Ectodermal cell (in vitro differentiated cells): ENCODE data around the gene ZNF30.
"Not testable (repeated sequence)": the region's sequence is repeated elsewhere in the genome, so short reads cannot be mapped to it uniquely, and the experiment has no call there.

ENCODE experiments used
- H3K27ac ChIP-seq: 2 replicates; pipeline ENCODE4 v1.7.0; 2013; ENCODE audit warnings: mild to moderate bottlenecking, low read depth, low read length; ENCODE audit not compliant: insufficient read depth, poor library complexity, severe bottlenecking
- H3K27me3 ChIP-seq: 2 replicates; pipeline ENCODE4 v1.7.0; 2013; ENCODE audit warnings: mild to moderate bottlenecking, low read length; ENCODE audit not compliant: insufficient read depth, control insufficient read depth, poor library complexity, severe bottlenecking
- H3K36me3 ChIP-seq: one replicate; pipeline ENCODE4 v1.7.0; 2013; ENCODE audit warnings: low read length; ENCODE audit not compliant: control insufficient read depth, insufficient read depth
- H3K4me1 ChIP-seq: one replicate; pipeline ENCODE4 v1.7.0; 2013; ENCODE audit warnings: low read length; ENCODE audit not compliant: control insufficient read depth, insufficient read depth
- H3K4me3 ChIP-seq: 2 replicates; pipeline ENCODE4 v1.7.0; 2013; ENCODE audit warnings: low read depth, low read length, control low read depth; ENCODE audit not compliant: insufficient read depth
- H3K9me3 ChIP-seq: 2 replicates; pipeline ENCODE4 v1.7.0; 2013; ENCODE audit warnings: mild to moderate bottlenecking, low read length, moderate library complexity; ENCODE audit not compliant: control insufficient read depth
- WGBS, 2 experiments: methylation state at CpG; one replicate each; pipeline ENCODE4 v1.1.7; 2013; ENCODE audit warnings: missing lambda C conversion rate in 2 of 2; 5-methylcytosine and 5-hydroxymethylcytosine counted together

ZNF30 gene

DNA sequence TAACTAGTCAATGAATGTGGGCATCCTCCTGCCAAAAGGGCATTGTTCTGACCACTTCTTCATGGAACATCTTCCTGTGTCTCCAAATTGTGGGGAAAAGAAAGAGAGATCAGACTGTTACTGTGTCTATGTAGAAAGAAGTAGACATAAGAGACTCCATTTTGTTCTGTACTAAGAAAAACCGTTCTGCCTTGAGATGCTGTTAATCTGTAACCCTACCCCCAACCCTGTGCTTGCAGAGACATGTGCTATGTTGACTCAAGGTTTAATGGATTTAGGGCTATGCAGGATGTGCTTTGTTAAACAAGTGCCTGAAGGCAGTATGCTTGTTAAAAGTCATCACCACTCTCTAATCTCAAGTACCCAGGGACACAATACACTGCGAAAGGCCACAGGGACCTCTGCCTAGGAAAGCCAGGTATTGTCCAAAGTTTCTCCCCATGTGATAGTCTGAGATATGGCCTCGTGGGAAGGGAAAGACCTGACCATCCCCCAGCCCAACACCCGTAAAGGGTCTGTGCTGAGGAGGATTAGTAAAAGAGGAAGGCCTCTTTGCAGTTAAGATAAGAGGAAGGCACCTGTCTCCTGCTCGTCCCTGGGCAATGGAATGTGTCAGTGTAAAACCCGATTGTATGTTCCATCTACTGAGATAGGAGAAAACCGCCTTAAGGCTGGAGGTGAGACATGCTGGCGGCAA, 6.5 kb upstream of the ZNF30 start:
- not testable (repeated sequence) for H3K27me3 ChIP-seq, H3K27ac ChIP-seq, H3K36me3 ChIP-seq, H3K9me3 ChIP-seq, H3K4me1 ChIP-seq, H3K4me3 ChIP-seq
- WGBS, 2 experiments: 73 to 78% methylated on average over 7 to 8 of the region's 8 CpGs

DNA sequence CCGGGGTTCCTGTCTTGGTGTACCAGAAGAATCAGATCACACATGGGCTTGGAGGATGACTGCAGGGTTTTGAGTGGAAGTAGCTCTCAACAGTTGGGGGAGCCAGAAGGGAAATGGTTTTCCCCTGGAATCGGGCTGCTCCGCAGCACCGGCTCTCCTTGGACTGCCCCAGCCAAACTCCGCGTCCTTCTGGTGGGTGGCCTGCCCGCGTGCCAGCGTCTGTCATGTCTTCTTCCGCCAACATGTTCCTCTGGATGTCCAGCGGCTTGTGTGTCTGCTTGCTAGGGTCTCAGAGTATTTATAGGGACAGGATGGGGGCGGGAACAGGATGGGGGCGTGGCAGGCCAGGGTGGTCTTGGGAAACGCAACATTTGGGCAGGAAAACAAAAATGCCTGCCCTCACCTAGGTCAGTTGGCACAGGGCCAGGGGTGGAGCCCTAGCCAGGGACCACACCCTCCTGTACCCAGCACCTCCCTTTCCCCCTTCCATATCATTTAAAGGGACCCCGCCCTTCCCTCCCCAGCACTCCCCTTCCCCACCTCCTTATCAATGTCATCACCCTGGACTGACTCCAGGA, 1.3 kb upstream of the ZNF30 start:
- H3K36me3 ChIP-seq: no peaks in the 10 kb centered on the region
- H3K4me1 ChIP-seq: no peaks in the 10 kb centered on the region
- WGBS, 2 experiments: 93% methylated on average over 15 of the region's 15 CpGs
- no peak overlapping the region for H3K27ac ChIP-seq
- no peaks in the 10 kb centered on the region for H3K27me3 ChIP-seq
- no peaks in the 10 kb centered on the region for H3K9me3 ChIP-seq
- no peak overlapping the region for H3K4me3 ChIP-seq

DNA sequence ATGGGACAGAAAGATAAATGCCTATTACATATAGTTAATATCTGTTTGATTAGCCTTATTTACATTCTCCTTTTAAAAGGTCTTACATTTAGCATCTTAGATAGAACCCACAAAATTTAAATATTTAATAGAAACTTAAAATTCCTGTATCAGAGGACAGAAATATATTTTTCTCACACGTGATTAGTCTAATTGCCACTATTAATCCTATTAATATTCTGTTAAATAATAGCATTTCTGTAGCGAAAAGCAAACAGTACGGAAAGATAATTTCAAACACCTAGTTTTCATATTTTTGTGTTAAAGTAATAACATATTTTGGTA, 380 bp upstream of the ZNF30 start:
- H3K4me3 ChIP-seq: no peak overlapping the region

DNA sequence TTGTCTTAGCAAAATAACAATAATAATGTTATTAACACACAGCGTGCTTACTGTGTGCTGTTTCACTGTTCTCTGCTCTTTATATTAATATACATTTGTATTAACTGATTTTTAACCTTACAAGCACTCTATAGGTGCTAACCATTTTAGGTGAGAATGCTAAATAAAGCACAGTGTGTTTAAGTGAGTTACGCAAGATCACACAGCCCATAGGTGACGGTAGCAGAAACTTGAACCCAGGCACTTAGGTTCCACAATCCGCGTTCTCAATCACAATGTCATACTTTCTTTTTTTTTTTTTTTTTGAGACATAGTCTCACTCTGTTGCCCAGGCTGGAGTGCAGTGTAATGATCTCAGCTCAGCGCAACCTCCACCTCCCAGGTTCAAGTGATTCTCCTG, 5.8 kb downstream of the ZNF30 start:
- no peaks in the 10 kb centered on the region for H3K4me1 ChIP-seq
- H3K9me3 ChIP-seq: no peaks in the 10 kb centered on the region
- WGBS, 2 experiments: 91 to 95% methylated on average over 5 of the region's 6 CpGs
- no peak overlapping the region for H3K4me3 ChIP-seq
- no peak overlapping the region for H3K27ac ChIP-seq
- H3K36me3 ChIP-seq: peaks cover 32% of the 10 kb centered on the region
- H3K27me3 ChIP-seq: no peaks in the 10 kb centered on the region

More for the DNA sequence above, 380 bp upstream of the ZNF30 start:
- Histone ChIP-seq H3K27me3 (no peaks in the 10 kb centered on the region), H3K27ac (no peak overlapping the region), H3K36me3 (no peaks in the 10 kb centered on the region), H3K9me3 (no peaks in the 10 kb centered on the region), H3K4me1 (no peaks in the 10 kb centered on the region)
- WGBS, 2 experiments: 100% methylated on average over 2 of the region's 3 CpGs; no CpG with 5 or more reads in 1 of the 2 experiments

DNA sequence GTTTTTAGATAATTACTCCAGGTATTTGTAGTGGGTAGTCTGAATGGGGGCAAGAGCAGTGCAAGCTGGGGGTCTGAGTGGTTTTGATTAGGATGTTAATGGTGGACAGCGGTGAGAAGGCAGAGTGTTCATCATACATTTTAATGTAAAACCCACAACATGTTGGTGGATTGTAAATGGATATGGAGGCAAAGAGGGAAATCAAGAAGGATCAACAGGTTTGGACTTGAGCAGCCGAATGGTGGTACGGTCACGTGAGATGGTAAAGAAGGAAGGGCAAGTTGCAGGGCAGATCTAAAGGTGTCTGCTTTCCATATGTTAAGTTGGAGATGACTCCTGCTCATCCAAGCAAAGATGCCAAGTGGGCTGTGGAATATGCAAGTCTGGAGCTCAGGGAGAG, 9.5 kb downstream of the ZNF30 start:
- WGBS, 2 experiments: 94 to 96% methylated on average over 4 of the region's 4 CpGs

DNA sequence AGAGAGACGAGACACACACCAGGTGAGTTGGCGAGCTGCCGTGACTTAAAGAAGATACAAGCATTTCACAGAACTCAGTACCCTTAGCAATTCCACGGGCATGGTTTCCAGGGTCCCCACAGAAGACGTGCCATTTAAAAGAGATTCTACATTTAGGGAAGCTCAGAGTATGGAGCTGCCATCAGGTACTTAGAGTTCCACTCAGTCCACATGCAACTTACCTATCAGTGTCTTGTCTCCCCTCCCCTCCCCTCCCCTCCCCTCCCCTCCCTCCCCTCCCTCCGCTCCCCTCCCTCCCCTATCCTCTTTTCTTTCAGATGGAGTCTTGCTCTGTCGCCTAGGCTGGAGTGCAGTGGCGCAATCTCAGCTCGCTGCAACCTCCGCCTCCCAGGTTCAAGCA, 12.2 kb downstream of the ZNF30 start:
- H3K27ac ChIP-seq: no peak overlapping the region
- no peaks in the 10 kb centered on the region for H3K4me1 ChIP-seq
- H3K36me3 ChIP-seq: peaks cover 32% of the 10 kb centered on the region
- peaks cover 3% of the 10 kb centered on the region for H3K9me3 ChIP-seq
- no peak overlapping the region for H3K4me3 ChIP-seq
- no peaks in the 10 kb centered on the region for H3K27me3 ChIP-seq
- 87 to 91% methylated on average over 9 of the region's 10 CpGs for WGBS, 2 experiments

More for the DNA sequence above, 9.5 kb downstream of the ZNF30 start:
- no peaks in the 10 kb centered on the region for H3K9me3 ChIP-seq
- no peaks in the 10 kb centered on the region for H3K27me3 ChIP-seq
- peaks cover 32% of the 10 kb centered on the region for H3K36me3 ChIP-seq
- no peak overlapping the region for H3K27ac ChIP-seq
- H3K4me3 ChIP-seq: no peak overlapping the region
- no peaks in the 10 kb centered on the region for H3K4me1 ChIP-seq

DNA sequence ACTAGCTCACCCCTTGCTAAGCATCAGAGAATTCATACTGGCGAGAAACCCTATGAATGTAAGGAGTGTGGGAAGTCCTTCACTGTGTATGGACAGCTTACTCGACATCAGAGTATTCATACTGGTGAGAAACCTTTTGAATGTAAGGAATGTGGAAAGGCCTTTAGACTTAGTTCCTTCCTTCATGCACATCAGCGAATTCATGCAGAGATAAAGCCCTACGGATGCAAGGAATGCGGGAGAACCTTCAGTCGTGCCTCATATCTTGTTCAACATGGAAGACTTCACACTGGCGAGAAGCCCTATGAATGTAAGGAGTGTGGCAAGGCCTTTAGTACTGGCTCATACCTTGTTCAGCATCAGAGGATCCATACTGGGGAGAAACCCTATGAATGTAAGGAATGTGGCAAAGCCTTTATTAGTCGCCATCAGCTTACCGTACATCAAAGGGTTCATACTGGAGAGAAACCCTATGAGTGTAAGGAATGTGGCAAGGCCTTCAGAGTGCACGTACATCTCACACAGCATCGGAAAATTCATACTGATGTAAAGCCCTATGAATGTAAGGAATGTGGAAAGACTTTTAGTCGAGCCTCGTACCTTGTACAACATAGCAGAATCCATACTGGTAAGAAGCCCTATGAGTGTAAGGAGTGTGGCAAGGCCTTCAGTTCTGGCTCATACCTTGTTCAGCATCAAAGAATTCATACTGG, 17.3 kb downstream of the ZNF30 start:
- H3K4me1 ChIP-seq: no peaks in the 10 kb centered on the region
- 96% methylated on average over 13 of the region's 13 CpGs for WGBS, 2 experiments
- H3K4me3 ChIP-seq: no peak overlapping the region
- no peak overlapping the region for H3K27ac ChIP-seq
- peaks cover 26% of the 10 kb centered on the region for H3K36me3 ChIP-seq
- H3K27me3 ChIP-seq: no peaks in the 10 kb centered on the region
- H3K9me3 ChIP-seq: peaks cover 7% of the 10 kb centered on the region

DNA sequence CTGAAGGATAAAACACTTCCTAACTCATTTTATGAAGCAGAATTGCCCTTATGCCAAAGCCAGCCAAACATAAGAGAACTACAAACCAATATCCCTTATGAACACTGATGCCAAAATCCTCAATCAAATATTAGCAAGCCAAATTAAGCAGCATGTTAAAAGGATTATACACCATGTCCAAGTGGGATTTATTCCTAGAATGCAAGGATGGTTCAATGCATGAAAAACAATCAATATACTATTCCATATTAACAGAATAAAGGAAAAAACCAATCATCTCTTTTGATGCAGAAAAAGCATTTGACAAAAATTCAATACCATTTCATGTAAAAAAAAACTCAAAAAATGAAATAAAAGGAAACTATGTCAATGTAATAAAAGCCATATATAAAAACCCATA, 26.4 kb downstream of the ZNF30 start:
- H3K27me3 ChIP-seq: no peaks in the 10 kb centered on the region
- H3K27ac ChIP-seq: no peak overlapping the region
- peaks cover 11% of the 10 kb centered on the region for H3K36me3 ChIP-seq
- H3K9me3 ChIP-seq: no peaks in the 10 kb centered on the region
- no peaks in the 10 kb centered on the region for H3K4me1 ChIP-seq
- H3K4me3 ChIP-seq: no peak overlapping the region

DNA sequence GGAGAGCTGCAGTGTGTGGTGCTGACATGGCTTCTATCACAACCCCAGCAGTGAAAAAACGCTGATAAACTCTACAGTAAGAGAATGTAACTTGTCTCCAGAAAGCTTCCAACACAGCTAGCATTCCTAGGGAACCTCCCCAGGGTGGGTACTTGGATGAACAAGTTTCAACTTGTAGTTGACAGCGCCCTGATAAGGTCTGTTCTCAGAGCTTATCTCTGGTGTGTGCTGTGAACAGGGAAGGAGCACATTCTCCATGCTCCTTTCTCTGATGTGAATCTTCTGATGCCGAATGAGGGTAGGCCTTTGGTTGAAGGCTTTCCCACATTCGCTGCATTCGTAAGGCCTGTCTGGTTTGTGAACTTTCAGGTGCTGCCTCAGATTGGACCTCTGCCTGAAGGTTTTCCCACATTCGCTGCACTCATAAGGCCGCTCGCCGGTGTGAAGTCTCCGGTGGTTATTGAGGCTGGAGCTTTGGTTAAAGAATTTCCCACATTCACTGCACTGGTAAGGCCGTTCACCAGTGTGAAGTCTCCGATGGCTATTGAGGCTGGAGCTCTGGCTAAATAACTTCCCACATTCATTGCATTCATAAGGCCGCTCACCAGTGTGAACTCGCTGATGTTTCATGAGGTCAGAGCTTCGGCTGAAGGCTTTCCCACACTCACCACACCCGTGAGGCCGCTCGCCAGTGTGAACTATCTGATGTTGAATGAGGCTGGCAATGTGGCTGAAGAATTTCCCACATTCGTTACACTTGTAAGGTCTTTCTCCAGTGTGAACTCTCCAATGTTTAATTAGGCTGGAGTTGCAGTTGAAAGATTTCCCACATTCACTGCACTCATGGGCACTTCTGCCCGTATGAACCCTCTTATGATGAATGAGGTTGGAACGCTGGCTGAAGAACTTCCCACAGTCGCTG, 31.4 kb downstream of the ZNF30 start:
- peaks cover 7% of the 10 kb centered on the region for H3K9me3 ChIP-seq
- H3K4me1 ChIP-seq: peaks cover 5% of the 10 kb centered on the region
- H3K36me3 ChIP-seq: peaks cover 22% of the 10 kb centered on the region
- no peak overlapping the region for H3K27ac ChIP-seq
- peaks cover 7% of the 10 kb centered on the region for H3K27me3 ChIP-seq
- no peak overlapping the region for H3K4me3 ChIP-seq
- 93 to 94% methylated on average over 22 of the region's 22 CpGs for WGBS, 2 experiments

DNA sequence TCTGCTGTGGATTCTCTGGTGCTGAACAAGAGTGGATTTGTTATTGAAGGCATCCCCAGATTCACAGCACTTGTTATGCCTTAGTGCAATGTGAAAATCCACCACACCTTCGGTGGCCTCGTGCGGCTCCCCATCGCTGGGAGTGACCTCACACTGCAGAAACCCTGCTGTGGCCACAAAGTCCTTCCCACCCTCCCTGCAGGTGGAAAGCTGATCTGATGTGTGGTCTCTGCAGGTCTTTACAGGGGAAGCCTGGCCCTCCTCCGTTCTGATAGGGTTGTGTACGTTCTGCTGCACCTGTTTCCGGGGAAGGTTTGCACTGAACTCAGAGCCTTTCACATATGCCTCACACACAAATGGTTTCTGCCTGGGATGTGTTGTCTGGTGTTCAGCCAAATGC, 32.3 kb downstream of the ZNF30 start:
- no peak overlapping the region for H3K27ac ChIP-seq
- WGBS, 2 experiments: 88 to 96% methylated on average over 7 of the region's 7 CpGs

More for the DNA sequence above, 32.3 kb downstream of the ZNF30 start:
- no peak overlapping the region for H3K4me3 ChIP-seq
- peaks cover 16% of the 10 kb centered on the region for H3K27me3 ChIP-seq
- peaks cover 22% of the 10 kb centered on the region for H3K36me3 ChIP-seq
- H3K4me1 ChIP-seq: peaks cover 7% of the 10 kb centered on the region
- H3K9me3 ChIP-seq: peaks cover 7% of the 10 kb centered on the region
